Ascending aorta (tissue), 2 donors: ENCODE results near the gene CALN1. TPM values are rescaled to one million over a fixed set of nuclear protein-coding genes. Genes with fewer than 3 reads are reported as not detected.

Experiments used
- DNase-seq, 2 donors: peaks; one replicate each; pipeline ENCODE4 v3.0.0-alpha.2; 2019; ENCODE audit warnings: low spot score in 2 of 2
- H3K27ac ChIP-seq, 2 donors: fragments of 200-600 bp; sonication (generic); one replicate each; pipeline ENCODE4 v1.5.1; 2016 to 2017; ENCODE audit warnings: mild to moderate bottlenecking in 1 of 2
- H3K27me3 ChIP-seq: fragments of 200-600 bp; sonication (generic); one replicate; pipeline ENCODE4 v1.5.1; 2017
- H3K36me3 ChIP-seq, 2 donors: fragments of 200-600 bp; sonication (generic); one replicate each; pipeline ENCODE4 v1.5.1; 2016
- H3K4me1 ChIP-seq, 2 donors: fragments of 200-600 bp; sonication (generic); one replicate each; pipeline ENCODE4 v1.5.1; 2016 to 2017; ENCODE audit warnings: mild to moderate bottlenecking in 1 of 2
- H3K4me3 ChIP-seq, 2 donors: fragments of 200-600 bp; sonication (generic); one replicate each; pipeline ENCODE4 v1.5.1; 2016 to 2017; ENCODE audit warnings: mild to moderate bottlenecking in 1 of 2
- H3K9me3 ChIP-seq, 2 donors: fragments of 200-600 bp; sonication (generic); one replicate each; pipeline ENCODE4 v1.5.1; 2016
- CTCF ChIP-seq, 3 experiments: fragments of 200-600 bp in 2 of 3; fragments of 450-650 bp in 1 of 3; sonication (generic) in 2 of 3; IDR thresholded peaks; one replicate each; pipeline ENCODE4 v1.5.1; 2016 to 2019; ENCODE audit warnings: antibody characterized with exemption in 3 of 3, mild to moderate bottlenecking in 1 of 3, moderate library complexity in 1 of 3
- intact Hi-C: fragments of 100-400 bp; cut with DNase I; formaldehyde crosslinking; loops from one replicate; pipeline ENCODE4 v1.15.1; 2023
- total RNA-seq: library from RNA; depleted of rRNA; stranded (reverse); fragments of >200 nt; gene quantifications from one replicate; pipeline ENCODE4 v1.1.0, GENCODE V29; 2016

Gene CALN1
- total RNA-seq, 1 donor from 2014 or later, result 1.2 TPM

GRCh38 chr7:71870812-71871211 lies 541.3 kb downstream of the CALN1 start:
- DNase-seq, result no peak
- intact Hi-C loops, result no loop called here
- no peak for TF ChIP-seq CTCF (IDR thresholded peaks at IDR 0.05)
- Histone ChIP-seq H3K27ac (no peak overlapping the region), H3K36me3 (no peaks in the 10 kb centered on the region), H3K27me3 (no peaks in the 10 kb centered on the region), H3K9me3 (no peaks in the 10 kb centered on the region), H3K4me1 (no peaks in the 10 kb centered on the region), H3K4me3 (no peak overlapping the region)

GRCh38 chr7:71868797-71869196 lies 543.3 kb downstream of the CALN1 start:
- no peak overlapping the region for H3K4me3 ChIP-seq
- intact Hi-C loops, result no loop called here
- H3K27me3 ChIP-seq, result no peaks in the 10 kb centered on the region
- DNase-seq, result no peak
- H3K9me3 ChIP-seq, result no peaks in the 10 kb centered on the region
- H3K4me1 ChIP-seq, result no peaks in the 10 kb centered on the region
- no peak for TF ChIP-seq CTCF (IDR thresholded peaks at IDR 0.05)
- H3K27ac ChIP-seq, result no peak overlapping the region
- no peaks in the 10 kb centered on the region for H3K36me3 ChIP-seq

- H3K36me3 ChIP-seq, result no peaks in the 10 kb centered on the region
- H3K27me3 ChIP-seq, result no peaks in the 10 kb centered on the region
- intact Hi-C loops, result no loop called here
- H3K4me3 ChIP-seq, result no peak overlapping the region
- DNase-seq, result no peak
- H3K27ac ChIP-seq, result no peak overlapping the region
- TF ChIP-seq CTCF (IDR thresholded peaks at IDR 0.05), result no peak
- no peaks in the 10 kb centered on the region for H3K4me1 ChIP-seq
- H3K9me3 ChIP-seq, result no peaks in the 10 kb centered on the region
Observed at GRCh38 chr7:71867626-71868025, 544.5 kb downstream of the CALN1 start.

- Histone ChIP-seq H3K27ac (no peak overlapping the region), H3K4me3 (no peak overlapping the region), H3K4me1 (no peaks in the 10 kb centered on the region), H3K27me3 (no peaks in the 10 kb centered on the region), H3K36me3 (no peaks in the 10 kb centered on the region), H3K9me3 (no peaks in the 10 kb centered on the region)
- TF ChIP-seq CTCF (IDR thresholded peaks at IDR 0.05), result no peak
- intact Hi-C loops, result no loop called here
- no peak for DNase-seq
Observed at GRCh38 chr7:71865172-71865571, 547.0 kb downstream of the CALN1 start.

- intact Hi-C loops, result no loop called here
- no peak overlapping the region for H3K27ac ChIP-seq
- TF ChIP-seq CTCF (IDR thresholded peaks at IDR 0.05), result no peak
- no peak overlapping the region for H3K4me3 ChIP-seq
- no peaks in the 10 kb centered on the region for H3K9me3 ChIP-seq
- H3K27me3 ChIP-seq, result no peaks in the 10 kb centered on the region
- no peaks in the 10 kb centered on the region for H3K36me3 ChIP-seq
- H3K4me1 ChIP-seq, result no peaks in the 10 kb centered on the region
- DNase-seq, result no peak
Observed at GRCh38 chr7:71864130-71864529, 548.0 kb downstream of the CALN1 start.

- DNase-seq, result no peak
- intact Hi-C loops, result no loop called here
- no peaks in the 10 kb centered on the region for H3K27me3 ChIP-seq
- no peak for TF ChIP-seq CTCF (IDR thresholded peaks at IDR 0.05)
- H3K4me3 ChIP-seq, result no peak overlapping the region
- no peak overlapping the region for H3K27ac ChIP-seq
- H3K4me1 ChIP-seq, result no peaks in the 10 kb centered on the region
- H3K36me3 ChIP-seq, result no peaks in the 10 kb centered on the region
- H3K9me3 ChIP-seq, result no peaks in the 10 kb centered on the region
Observed at GRCh38 chr7:71860572-71860971, 551.6 kb downstream of the CALN1 start.
